GM19395 (cell line): Measurements from ENCODE around the gene RBM33.
A peak's percentile ranks its signal among the peaks of the same experiment; 100 is the strongest.

Source experiments
- ATAC-seq: cut with Tn5 transposase; IDR thresholded peaks from one replicate; pipeline ENCODE4 v1.9.1; 2021; ENCODE audit warnings: mild to moderate bottlenecking, moderate library complexity; ENCODE audit not compliant: unreplicated experiment

Gene RBM33

GRCh38 chr7:155621418-155621980, 23.0 kb upstream of the RBM33 start:
- no peak for ATAC-seq

- ATAC-seq, result no peak
Measured at GRCh38 chr7:155624412-155624811, 20.0 kb upstream of the RBM33 start.

- no peak for ATAC-seq
Measured at GRCh38 chr7:155625557-155625956, 18.9 kb upstream of the RBM33 start.

- ATAC-seq, result no peak
Measured at GRCh38 chr7:155629171-155629570, 15.3 kb upstream of the RBM33 start.

- no peak for ATAC-seq
Measured at GRCh38 chr7:155631155-155631554, 13.3 kb upstream of the RBM33 start.

- no peak for ATAC-seq
Measured at GRCh38 chr7:155635817-155636216, 8.6 kb upstream of the RBM33 start.

- ATAC-seq, result no peak
Measured at GRCh38 chr7:155637155-155637554, 7.3 kb upstream of the RBM33 start.

- ATAC-seq, result no peak
Measured at GRCh38 chr7:155638366-155638765, 6.1 kb upstream of the RBM33 start.

GRCh38 chr7:155639958-155640520, 4.4 kb upstream of the RBM33 start:
- no peak for ATAC-seq

- ATAC-seq, result no peak
Measured at GRCh38 chr7:155640629-155641028, 3.8 kb upstream of the RBM33 start.

GRCh38 chr7:155643804-155644177, 670 bp upstream of the RBM33 start:
- peak; percentile 27 for ATAC-seq

- ATAC-seq, result peak; percentile 30
Measured at GRCh38 chr7:155644971-155645509, 579 bp downstream of the RBM33 start.

GRCh38 chr7:155645662-155646061, 1.2 kb downstream of the RBM33 start:
- no peak for ATAC-seq

- ATAC-seq, result no peak
Measured at GRCh38 chr7:155646669-155647068, 2.2 kb downstream of the RBM33 start.

- ATAC-seq, result no peak
Measured at GRCh38 chr7:155647302-155647701, 2.8 kb downstream of the RBM33 start.

- ATAC-seq, result no peak
Measured at GRCh38 chr7:155647734-155648133, 3.3 kb downstream of the RBM33 start.

- no peak for ATAC-seq
Measured at GRCh38 chr7:155648752-155649339, 4.4 kb downstream of the RBM33 start.

GRCh38 chr7:155649588-155649987, 5.1 kb downstream of the RBM33 start:
- no peak for ATAC-seq

GRCh38 chr7:155652156-155653114, 8.0 kb downstream of the RBM33 start:
- ATAC-seq, result no peak

- ATAC-seq, result no peak
Measured at GRCh38 chr7:155653803-155654202, 9.3 kb downstream of the RBM33 start.

GRCh38 chr7:155656891-155657290, 12.4 kb downstream of the RBM33 start:
- ATAC-seq, result no peak
